GM12865 (cell line): ENCODE data around the gene KRT80.

Experiments
- DNase-seq: peaks from one replicate; pipeline ENCODE4 v3.0.0; 2010; ENCODE audit warnings: low read depth
- H3K4me3 ChIP-seq: 2 replicates; pipeline ENCODE4 v1.5.1; 2011; ENCODE audit warnings: mild to moderate bottlenecking, low read depth, low read length, control low read depth
- CTCF ChIP-seq: IDR thresholded peaks from 2 replicates; pipeline ENCODE4 v1.5.1; 2011; ENCODE audit warnings: low read length, control low read depth, low read depth, inconsistent platforms; ENCODE audit not compliant: insufficient read depth; ENCODE audit errors: missing control alignments

KRT80 gene

GRCh38 chr12:52178984-52179383 lies 12.8 kb downstream of the KRT80 start:
- no peak for DNase-seq
- TF ChIP-seq CTCF: no peak
- H3K4me3 ChIP-seq: no peak overlapping the region

GRCh38 chr12:52178443-52178842 lies 13.4 kb downstream of the KRT80 start:
- TF ChIP-seq CTCF: no peak
- DNase-seq: no peak
- no peak overlapping the region for H3K4me3 ChIP-seq

GRCh38 chr12:52175371-52176350 lies 16.2 kb downstream of the KRT80 start:
- no peak for TF ChIP-seq CTCF
- DNase-seq: peak; percentile 40
- no peak overlapping the region for H3K4me3 ChIP-seq

DNA sequence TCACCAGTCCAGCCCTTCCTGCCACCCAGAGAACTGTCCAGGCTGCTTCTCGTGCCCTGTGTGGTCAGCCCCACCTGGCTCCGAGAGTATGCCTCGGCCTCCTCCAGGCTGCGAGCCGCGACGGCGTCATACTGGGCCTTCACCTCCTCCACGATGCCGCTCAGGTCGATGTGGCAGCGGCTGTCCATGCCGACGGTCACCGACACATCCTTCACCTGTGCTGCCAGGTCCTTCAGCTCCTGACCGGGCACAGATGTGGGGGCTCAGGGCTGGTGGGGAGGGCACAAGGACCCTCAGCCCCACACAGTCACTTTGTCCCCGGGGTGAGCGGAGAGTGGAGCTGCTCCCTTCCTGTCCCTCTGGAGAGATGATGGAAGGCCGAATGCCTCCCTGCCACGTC lies 18.3 kb downstream of the KRT80 start:
- no peak for DNase-seq
- H3K4me3 ChIP-seq: no peak overlapping the region
- no peak for TF ChIP-seq CTCF

DNA sequence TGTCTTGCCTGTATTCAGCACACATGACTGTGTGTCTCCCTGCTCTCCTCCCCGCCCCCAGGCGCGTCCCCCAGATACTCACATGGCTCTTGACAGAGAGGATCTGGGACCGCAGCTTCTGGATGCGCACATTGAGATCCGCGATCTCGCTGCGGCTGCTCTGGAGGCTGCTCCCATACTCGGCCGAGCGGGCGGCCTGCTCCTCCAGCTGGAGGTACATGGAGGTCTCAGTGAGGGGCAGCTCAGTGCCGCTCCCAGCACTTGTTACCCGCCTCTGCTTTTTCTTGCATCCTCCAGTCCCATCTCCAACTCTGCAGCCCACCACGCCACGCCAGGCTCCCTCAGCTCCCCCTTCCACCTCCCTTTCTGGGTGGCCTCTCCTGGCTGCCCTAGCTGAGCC lies 18.9 kb downstream of the KRT80 start:
- no peak for TF ChIP-seq CTCF
- no peak overlapping the region for H3K4me3 ChIP-seq
- DNase-seq: no peak

DNA sequence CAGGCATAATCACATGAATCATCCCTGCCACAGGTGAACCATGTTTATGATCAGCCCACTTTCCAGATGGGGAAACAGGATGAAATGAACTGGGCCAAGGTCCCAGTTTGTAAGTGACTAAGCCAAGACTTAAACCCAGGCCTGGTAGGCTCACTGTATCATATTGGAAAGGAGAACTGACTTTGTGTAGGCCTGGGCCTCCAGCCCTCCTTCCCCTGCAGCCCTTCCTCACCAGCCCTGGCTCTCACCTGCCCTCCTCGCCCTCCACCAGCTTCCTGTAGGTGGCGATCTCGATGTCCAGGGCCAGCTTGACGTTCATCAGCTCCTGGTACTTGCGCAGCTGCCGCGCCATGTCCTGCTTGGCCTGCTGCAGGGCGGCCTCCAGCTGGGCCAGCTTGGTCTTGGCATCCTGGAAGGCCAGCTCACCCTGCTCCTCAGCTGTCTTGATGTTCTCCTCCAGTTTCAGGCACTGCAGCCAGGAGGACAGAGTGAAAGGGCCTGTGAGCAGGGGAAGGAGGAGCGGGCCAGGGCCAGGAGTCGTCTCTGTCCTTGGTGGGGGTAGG lies 19.8 kb downstream of the KRT80 start:
- peak; percentile 13 for TF ChIP-seq CTCF
- no peak for DNase-seq
- no peak overlapping the region for H3K4me3 ChIP-seq

GRCh38 chr12:52170827-52171226 lies 21.0 kb downstream of the KRT80 start:
- no peak for TF ChIP-seq CTCF
- H3K4me3 ChIP-seq: no peak overlapping the region
- no peak for DNase-seq
